Endodermal cell (in vitro differentiated cells): ENCODE measurements around the gene IZUMO1. TPM values are rescaled to one million over a fixed set of nuclear protein-coding genes. Genes with fewer than 3 reads are reported as not detected.

Experiments
- total RNA-seq, 2 donors: library from RNA; stranded (reverse); fragmentation: NEBNext Ultra II Directional in 1 of 2; extraction: Animal tissue kit (Norgen Biotek cat#: 25700) in 1 of 2; gene quantifications; 2 replicates in 1 of 2; 3 replicates in 1 of 2; pipeline ENCODE4 v1.2.1, GENCODE V29; 2021

The IZUMO1 gene
- total RNA-seq, 2 donors from 2014 or later: 0.22 to 0.80 TPM

Other genes with a start within 250 kb of the IZUMO1 start
- gene LMTK3, start 235.1 kb downstream of the IZUMO1 start, total RNA-seq: 10 to 100 TPM; 11.1 to 14.5 TPM
- gene SULT2B1, start 194.7 kb downstream of the IZUMO1 start, total RNA-seq: 1 to 10 TPM in 1 of 2 donors, under 1 TPM in 1; 0.35 to 2.4 TPM
- not detected for gene SPACA4, start 140.2 kb downstream of the IZUMO1 start, total RNA-seq
- 1 to 10 TPM; 4.4 to 5.7 TPM for gene FAM83E, start 131.8 kb downstream of the IZUMO1 start, total RNA-seq
- 1,000 to 10,000 TPM; 1,531 to 1,574 TPM for gene RPL18, start 127.7 kb downstream of the IZUMO1 start, total RNA-seq
- 100 to 1,000 TPM in 1 of 2 donors, 10 to 100 TPM in 1; 99.5 to 114 TPM for gene SPHK2, start 127.4 kb downstream of the IZUMO1 start, total RNA-seq
- 10 to 100 TPM in 1 of 2 donors, 1 to 10 TPM in 1; 5.3 to 13.1 TPM for gene DBP, start 109.5 kb downstream of the IZUMO1 start, total RNA-seq
- 10 to 100 TPM; 75.0 to 82.6 TPM for gene CA11, start 100.7 kb downstream of the IZUMO1 start, total RNA-seq
- gene NTN5, start 73.9 kb downstream of the IZUMO1 start, total RNA-seq: 1 to 10 TPM; 1.2 to 1.4 TPM
- gene FUT2, start 50.9 kb downstream of the IZUMO1 start, total RNA-seq: 10 to 100 TPM in 1 of 2 donors, 1 to 10 TPM in 1; 5.8 to 11.0 TPM
- gene MAMSTR, start 27.2 kb downstream of the IZUMO1 start, total RNA-seq: 1 to 10 TPM; 1.9 to 2.3 TPM
- gene RASIP1, start 6.3 kb downstream of the IZUMO1 start, total RNA-seq: 1 to 10 TPM; 3.4 to 5.2 TPM
- gene FUT1, start 5.7 kb upstream of the IZUMO1 start, total RNA-seq: 1 to 10 TPM; 5.4 to 6.3 TPM
- gene FGF21, start 8.6 kb upstream of the IZUMO1 start, total RNA-seq: not detected
- 100 to 1,000 TPM in 1 of 2 donors, 10 to 100 TPM in 1; 84.8 to 101 TPM for gene BCAT2, start 64.1 kb upstream of the IZUMO1 start, total RNA-seq
- gene HSD17B14, start 89.6 kb upstream of the IZUMO1 start, total RNA-seq: 10 to 100 TPM; 43.0 to 81.0 TPM
- 1 to 10 TPM; 6.6 to 7.0 TPM for gene PLEKHA4, start 121.7 kb upstream of the IZUMO1 start, total RNA-seq
- gene PPP1R15A, start 125.5 kb upstream of the IZUMO1 start, total RNA-seq: 10 to 100 TPM; 41.5 to 45.0 TPM
- gene TULP2, start 151.8 kb upstream of the IZUMO1 start, total RNA-seq: 1 to 10 TPM; 1.2 to 2.1 TPM
- gene NUCB1, start 153.4 kb upstream of the IZUMO1 start, total RNA-seq: 100 to 1,000 TPM; 177 to 222 TPM
- 1 to 10 TPM in 1 of 2 donors, under 1 TPM in 1; 0.44 to 2.3 TPM for gene DHDH, start 186.8 kb upstream of the IZUMO1 start, total RNA-seq
- gene BAX, start 208.0 kb upstream of the IZUMO1 start, total RNA-seq: 100 to 1,000 TPM; 172 to 184 TPM
- gene FTL, start 218.4 kb upstream of the IZUMO1 start, total RNA-seq: 1,000 to 10,000 TPM; 1,784 to 3,181 TPM
- gene GYS1, start 246.4 kb upstream of the IZUMO1 start, total RNA-seq: 10 to 100 TPM; 63.5 to 69.1 TPM
- 100 to 1,000 TPM; 101 to 112 TPM for gene RUVBL2, start 247.0 kb upstream of the IZUMO1 start, total RNA-seq